ENCODE data around the gene ERGIC1.
A peak's percentile ranks its signal among the peaks of the same experiment; 100 is the strongest.
"Not testable (repeated sequence)": the region's sequence is repeated elsewhere in the genome, so short reads cannot be mapped to it uniquely, and the experiment has no call there.

ERGIC1 gene

DNA sequence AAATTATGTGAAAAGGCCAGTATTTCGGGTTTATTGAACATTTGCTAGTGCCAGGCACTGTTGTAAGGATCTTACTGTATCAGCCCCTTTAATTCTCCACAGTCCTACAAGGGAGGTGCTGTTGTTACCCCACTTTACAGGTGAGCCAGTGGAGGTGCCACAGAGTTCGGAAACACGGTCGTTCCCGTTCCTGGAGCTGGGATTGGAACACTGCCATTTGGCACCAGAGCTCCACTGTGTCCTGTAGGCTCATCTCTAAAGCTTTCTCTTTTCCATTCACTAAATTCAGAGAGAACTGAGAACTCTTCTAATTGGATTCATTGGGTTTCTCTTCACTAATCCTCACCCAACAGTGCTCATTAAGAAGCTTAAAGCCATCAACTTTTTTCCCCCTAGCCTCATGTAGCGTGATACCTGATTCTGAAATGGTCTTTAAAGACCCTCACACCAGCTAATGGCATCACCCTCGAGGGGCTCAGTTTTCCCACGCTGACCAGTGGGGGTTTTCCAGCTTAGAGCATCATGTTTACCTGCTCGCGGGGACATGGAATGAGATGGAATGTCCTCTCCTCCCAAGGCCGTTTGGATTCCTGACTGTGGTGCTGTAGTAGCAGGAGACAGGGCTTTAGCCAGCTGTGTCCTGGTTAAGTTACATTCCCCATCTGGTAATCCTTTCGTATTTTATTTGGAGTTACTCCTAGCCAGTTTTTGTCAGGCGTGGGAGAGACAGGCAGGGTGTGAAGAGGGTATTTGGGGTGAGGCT, 5.8 kb downstream of the ERGIC1 start:
- in situ Hi-C loops (cut with HindIII; ENCODE audit: low pct_ligation_motif_present, low pct_unique_long_range_greater_than_20kb, low sequenced_read_pairs), result no loop called here
- DNase-seq, result no peak

- no peak for DNase-seq
- in situ Hi-C loops (cut with HindIII; ENCODE audit: low pct_ligation_motif_present, low pct_unique_long_range_greater_than_20kb, low sequenced_read_pairs), result no loop called here
These were observed 6.5 kb downstream of the ERGIC1 start for GRCh38 chr5:172840432-172841154.

GRCh38 chr5:172841256-172841655, 7.2 kb downstream of the ERGIC1 start:
- DNase-seq, result no peak
- in situ Hi-C loops (cut with HindIII; ENCODE audit: low pct_ligation_motif_present, low pct_unique_long_range_greater_than_20kb, low sequenced_read_pairs), result no loop called here

DNA sequence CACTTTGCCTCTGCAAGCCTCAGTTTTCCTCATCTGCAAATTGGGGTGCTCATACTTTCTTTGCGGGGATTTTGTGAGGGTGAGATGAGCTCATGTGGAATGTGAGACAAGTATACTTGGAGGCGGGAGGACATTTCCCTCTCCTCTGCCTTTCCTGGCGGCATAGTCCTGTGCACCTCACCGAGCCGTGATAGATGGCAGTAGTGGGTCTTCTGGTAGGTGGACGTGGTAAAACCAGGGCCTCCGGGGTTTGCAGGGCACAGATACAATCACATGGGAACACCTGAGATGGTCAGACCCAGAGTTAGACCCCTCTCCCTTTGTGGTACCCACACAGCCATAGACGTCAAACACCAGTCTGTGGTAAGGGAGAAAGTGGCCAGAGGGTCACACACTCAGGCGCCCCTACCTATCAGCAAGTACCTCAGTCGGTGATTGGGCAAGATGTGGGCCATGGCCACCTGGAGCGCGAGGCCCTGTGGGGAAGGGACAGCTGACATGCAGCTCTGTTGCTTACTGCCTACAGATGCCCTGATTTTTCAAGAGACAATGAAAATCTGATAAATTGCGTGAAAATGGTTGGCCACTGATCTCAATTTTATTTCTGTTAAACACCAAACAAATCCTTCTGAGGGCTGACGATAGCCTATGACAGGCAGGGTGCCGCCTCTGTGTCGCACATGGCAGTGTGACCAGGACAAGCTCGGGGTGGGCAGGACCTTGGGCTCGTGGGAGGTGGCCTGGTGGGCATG, 9.9 kb downstream of the ERGIC1 start:
- DNase-seq, result no peak
- in situ Hi-C loops (cut with HindIII; ENCODE audit: low pct_ligation_motif_present, low pct_unique_long_range_greater_than_20kb, low sequenced_read_pairs), result no loop called here

DNA sequence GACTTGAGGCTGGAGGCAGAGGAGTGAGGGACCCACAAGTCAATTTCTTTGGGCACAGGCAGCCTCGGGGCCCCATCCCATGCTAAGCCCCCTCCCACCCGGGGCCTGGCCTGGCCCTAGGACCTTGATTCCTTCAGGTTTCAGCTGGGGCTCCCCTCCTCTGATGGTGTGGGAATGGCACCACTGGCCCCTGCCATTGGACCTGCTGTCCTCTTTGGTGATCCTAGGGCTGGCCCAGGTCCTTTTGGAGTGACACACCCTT, 10.5 kb downstream of the ERGIC1 start:
- DNase-seq, result no peak
- in situ Hi-C loops (cut with HindIII; ENCODE audit: low pct_ligation_motif_present, low pct_unique_long_range_greater_than_20kb, low sequenced_read_pairs), result no loop called here

DNA sequence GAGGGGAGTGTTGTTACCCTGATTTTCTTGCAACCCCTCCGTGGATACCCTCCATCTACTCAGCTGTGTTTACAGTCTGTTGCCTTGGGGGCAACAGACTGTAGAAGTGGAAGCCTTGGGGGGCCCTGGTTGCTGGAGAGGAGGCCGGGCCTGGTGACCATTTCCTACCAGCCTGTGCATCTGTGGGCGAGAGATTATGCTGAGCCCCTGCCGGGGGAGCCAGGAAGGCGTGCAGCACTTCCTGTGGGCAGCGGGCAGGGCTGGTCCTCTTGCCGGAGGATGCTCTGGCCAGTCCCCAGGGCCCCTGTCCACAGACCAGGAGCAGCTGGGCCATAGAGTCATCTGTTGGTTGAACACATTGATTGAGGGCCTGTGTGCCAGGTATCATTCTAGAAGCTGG, 11.1 kb downstream of the ERGIC1 start:
- in situ Hi-C loops (cut with HindIII; ENCODE audit: low pct_ligation_motif_present, low pct_unique_long_range_greater_than_20kb, low sequenced_read_pairs), result no loop called here
- DNase-seq, result no peak

DNA sequence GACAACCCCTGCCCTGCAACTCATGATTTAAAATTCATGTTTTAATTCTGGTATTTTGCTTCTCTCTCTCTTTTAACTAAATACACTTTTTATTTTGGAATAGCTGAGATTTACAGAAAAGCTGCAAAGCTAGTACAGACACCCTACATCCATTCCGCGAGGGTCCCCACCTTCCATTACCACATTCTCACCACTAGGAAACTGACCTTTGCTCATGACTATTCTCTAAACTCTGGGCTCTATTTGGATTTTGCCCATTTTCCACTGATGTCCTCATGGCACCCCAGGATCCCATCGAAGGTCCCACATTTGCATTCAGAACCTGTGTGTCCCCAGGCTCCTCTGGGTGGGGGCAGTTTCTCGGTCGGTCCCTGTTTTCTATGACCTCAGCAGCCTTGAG, 11.5 kb downstream of the ERGIC1 start:
- DNase-seq, result no peak
- in situ Hi-C loops (cut with HindIII; ENCODE audit: low pct_ligation_motif_present, low pct_unique_long_range_greater_than_20kb, low sequenced_read_pairs), result no loop called here

GRCh38 chr5:172846249-172846648, 12.2 kb downstream of the ERGIC1 start:
- no peak for DNase-seq
- in situ Hi-C loops (cut with HindIII; ENCODE audit: low pct_ligation_motif_present, low pct_unique_long_range_greater_than_20kb, low sequenced_read_pairs), result no loop called here

- no peak for DNase-seq
- in situ Hi-C loops (cut with HindIII; ENCODE audit: low pct_ligation_motif_present, low pct_unique_long_range_greater_than_20kb, low sequenced_read_pairs), result no loop called here
These were observed 12.6 kb downstream of the ERGIC1 start for GRCh38 chr5:172846677-172847076.

GRCh38 chr5:172847584-172847983, 13.5 kb downstream of the ERGIC1 start:
- DNase-seq, result not testable (repeated sequence)

GRCh38 chr5:172848419-172848818, 14.4 kb downstream of the ERGIC1 start:
- in situ Hi-C loops (cut with HindIII; ENCODE audit: low pct_ligation_motif_present, low pct_unique_long_range_greater_than_20kb, low sequenced_read_pairs), result no loop called here
- DNase-seq, result no peak

More at GRCh38 chr5:172847584-172847983, 13.5 kb downstream of the ERGIC1 start:
- in situ Hi-C loops (cut with HindIII; ENCODE audit: low pct_ligation_motif_present, low pct_unique_long_range_greater_than_20kb, low sequenced_read_pairs), result not testable (repeated sequence)

- in situ Hi-C loops (cut with HindIII; ENCODE audit: low pct_ligation_motif_present, low pct_unique_long_range_greater_than_20kb, low sequenced_read_pairs), result no loop called here
These were observed 15.8 kb downstream of the ERGIC1 start for GRCh38 chr5:172849606-172850453.

GRCh38 chr5:172850454-172850797, 16.4 kb downstream of the ERGIC1 start:
- no peak for DNase-seq
- in situ Hi-C loops (cut with HindIII; ENCODE audit: low pct_ligation_motif_present, low pct_unique_long_range_greater_than_20kb, low sequenced_read_pairs), result no loop called here

More at GRCh38 chr5:172849606-172850453, 15.8 kb downstream of the ERGIC1 start:
- peak; percentile 50 for DNase-seq

GRCh38 chr5:172851254-172851653, 17.2 kb downstream of the ERGIC1 start:
- in situ Hi-C loops (cut with HindIII; ENCODE audit: low pct_ligation_motif_present, low pct_unique_long_range_greater_than_20kb, low sequenced_read_pairs); DNase-seq: not testable (repeated sequence)

GRCh38 chr5:172852490-172853354, 18.7 kb downstream of the ERGIC1 start:
- in situ Hi-C loops (cut with HindIII; ENCODE audit: low pct_ligation_motif_present, low pct_unique_long_range_greater_than_20kb, low sequenced_read_pairs), result no loop called here
- no peak for DNase-seq

GRCh38 chr5:172853355-172853975, 19.4 kb downstream of the ERGIC1 start:
- in situ Hi-C loops (cut with HindIII; ENCODE audit: low pct_ligation_motif_present, low pct_unique_long_range_greater_than_20kb, low sequenced_read_pairs), result no loop called here
- no peak for DNase-seq

DNA sequence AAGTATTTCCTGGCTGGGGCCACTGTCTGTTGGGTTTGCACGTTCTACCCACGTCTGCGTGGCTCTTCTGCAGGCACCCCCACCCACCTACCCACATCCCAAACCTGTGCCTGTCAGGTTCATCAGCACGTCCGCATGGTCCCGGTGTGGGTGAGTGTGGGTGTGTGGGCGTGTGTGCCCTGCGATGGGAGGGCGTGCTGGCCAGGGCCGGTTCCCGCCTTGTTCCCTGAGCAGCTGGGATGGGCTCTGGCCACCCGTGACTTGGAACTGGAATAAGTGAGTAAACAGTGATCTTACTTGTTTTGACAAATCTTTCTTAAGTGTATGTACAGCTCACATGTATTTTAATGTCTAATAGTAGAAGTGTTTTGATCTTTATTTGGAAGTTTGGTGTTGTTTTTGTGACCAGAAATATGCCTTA, 20.4 kb downstream of the ERGIC1 start:
- no peak for DNase-seq
- in situ Hi-C loops (cut with HindIII; ENCODE audit: low pct_ligation_motif_present, low pct_unique_long_range_greater_than_20kb, low sequenced_read_pairs), result no loop called here

Data from ACHN (cell line).